Measurements from ENCODE around the gene SLCO3A1. TPM values are rescaled to one million over a fixed set of nuclear protein-coding genes. Genes with fewer than 3 reads are reported as not detected.

SLCO3A1 gene
- total RNA-seq, 1 donor from 2014 or later, result 7.7 TPM

- TF ChIP-seq CTCF (IDR thresholded peaks at IDR 0.05; ENCODE audit: unreplicated experiment), result no peak
- Mint-ChIP-seq H3K27me3 (no peaks in the 10 kb centered on the region), H3K4me3 (ENCODE audit: low read depth) (no peak overlapping the region), H3K27ac (no peak overlapping the region), H3K9me3 (ENCODE audit: low read depth) (no peaks in the 10 kb centered on the region), H3K36me3 (ENCODE audit: insufficient read depth) (no peaks in the 10 kb centered on the region), H3K4me1 (ENCODE audit: low read depth) (no peaks in the 10 kb centered on the region)
- no peak for DNase-seq (ENCODE audit: low spot score, unreplicated experiment)
Observed at GRCh38 chr15:91989821-91990220, 136.3 kb downstream of the SLCO3A1 start.

GRCh38 chr15:91992945-91993344, 139.4 kb downstream of the SLCO3A1 start:
- Mint-ChIP-seq H3K4me3 (ENCODE audit: low read depth) (no peak overlapping the region), H3K9me3 (ENCODE audit: low read depth) (no peaks in the 10 kb centered on the region), H3K27me3 (no peaks in the 10 kb centered on the region), H3K27ac (no peak overlapping the region), H3K4me1 (ENCODE audit: low read depth) (no peaks in the 10 kb centered on the region), H3K36me3 (ENCODE audit: insufficient read depth) (no peaks in the 10 kb centered on the region)
- TF ChIP-seq CTCF (IDR thresholded peaks at IDR 0.05; ENCODE audit: unreplicated experiment), result no peak
- no peak for DNase-seq (ENCODE audit: low spot score, unreplicated experiment)

- Mint-ChIP-seq H3K36me3 (ENCODE audit: insufficient read depth) (no peaks in the 10 kb centered on the region), H3K27me3 (peaks cover 4% of the 10 kb centered on the region), H3K4me1 (ENCODE audit: low read depth) (no peaks in the 10 kb centered on the region), H3K27ac (peak overlapping the region; percentile 5), H3K9me3 (ENCODE audit: low read depth) (no peaks in the 10 kb centered on the region), H3K4me3 (ENCODE audit: low read depth) (no peak overlapping the region)
- DNase-seq (ENCODE audit: low spot score, unreplicated experiment), result no peak
- TF ChIP-seq CTCF (IDR thresholded peaks at IDR 0.05; ENCODE audit: unreplicated experiment), result no peak
Observed at GRCh38 chr15:91995146-91995545, 141.6 kb downstream of the SLCO3A1 start.

GRCh38 chr15:91997163-91997562, 143.7 kb downstream of the SLCO3A1 start:
- Mint-ChIP-seq H3K9me3 (ENCODE audit: low read depth) (no peaks in the 10 kb centered on the region), H3K27me3 (peaks cover 18% of the 10 kb centered on the region), H3K4me3 (ENCODE audit: low read depth) (no peak overlapping the region), H3K27ac (no peak overlapping the region), H3K4me1 (ENCODE audit: low read depth) (no peaks in the 10 kb centered on the region), H3K36me3 (ENCODE audit: insufficient read depth) (no peaks in the 10 kb centered on the region)
- DNase-seq (ENCODE audit: low spot score, unreplicated experiment), result no peak
- no peak for TF ChIP-seq CTCF (IDR thresholded peaks at IDR 0.05; ENCODE audit: unreplicated experiment)

GRCh38 chr15:92000709-92001108, 147.2 kb downstream of the SLCO3A1 start:
- no peak for DNase-seq (ENCODE audit: low spot score, unreplicated experiment)
- Mint-ChIP-seq H3K36me3 (ENCODE audit: insufficient read depth) (no peaks in the 10 kb centered on the region), H3K27me3 (peaks cover 33% of the 10 kb centered on the region), H3K9me3 (ENCODE audit: low read depth) (no peaks in the 10 kb centered on the region), H3K4me3 (ENCODE audit: low read depth) (no peak overlapping the region), H3K4me1 (ENCODE audit: low read depth) (no peaks in the 10 kb centered on the region), H3K27ac (no peak overlapping the region)
- no peak for TF ChIP-seq CTCF (IDR thresholded peaks at IDR 0.05; ENCODE audit: unreplicated experiment)

Measured in progenitor cell of endocrine pancreas (in vitro differentiated cells).